H9 (cell line): ENCODE results near the gene PODXL2. TPM values are rescaled to one million over a fixed set of nuclear protein-coding genes. Genes with fewer than 3 reads are reported as not detected.

Experiments
- DNase-seq: peaks from one replicate; pipeline ENCODE4 v3.0.0-alpha.2; 2017
- H2AFZ ChIP-seq: one replicate; pipeline ENCODE4 v1.6.1; 2013; ENCODE audit warnings: mild to moderate bottlenecking, low read length, control low read depth, moderate library complexity
- H2AK5ac ChIP-seq: 2 replicates; pipeline ENCODE4 v1.6.1; 2013; ENCODE audit warnings: low read length, control low read depth, mixed read lengths; ENCODE audit not compliant: insufficient read length
- H2BK120ac ChIP-seq: one replicate; pipeline ENCODE4 v1.6.1; 2013; ENCODE audit warnings: low read depth, mild to moderate bottlenecking, low read length, control low read depth, inconsistent platforms; ENCODE audit not compliant: poor library complexity, severe bottlenecking
- H2BK12ac ChIP-seq: 2 replicates; pipeline ENCODE4 v1.6.1; 2013; ENCODE audit warnings: low read length, control low read depth, mixed read lengths, low read depth; ENCODE audit not compliant: insufficient read length
- H2BK15ac ChIP-seq: 2 replicates; pipeline ENCODE4 v1.6.1; 2013; ENCODE audit warnings: low read depth, low read length, control low read depth
- H2BK20ac ChIP-seq: one replicate; pipeline ENCODE4 v1.6.1; 2013; ENCODE audit warnings: low read depth, mild to moderate bottlenecking, low read length, control low read depth, inconsistent platforms; ENCODE audit not compliant: poor library complexity, severe bottlenecking
- H2BK5ac ChIP-seq: 2 replicates; pipeline ENCODE4 v1.6.1; 2013; ENCODE audit warnings: low read length, control low read depth, mixed read lengths; ENCODE audit not compliant: insufficient read length
- H3K14ac ChIP-seq: 2 replicates; pipeline ENCODE4 v1.6.1; 2013; ENCODE audit warnings: low read length, control low read depth; ENCODE audit not compliant: insufficient read depth
- H3K18ac ChIP-seq: 2 replicates; pipeline ENCODE4 v1.6.1; 2013; ENCODE audit warnings: low read depth, mild to moderate bottlenecking, mixed read lengths, low read length, control low read depth; ENCODE audit not compliant: insufficient read length
- H3K23ac ChIP-seq: 2 replicates; pipeline ENCODE4 v1.6.1; 2013; ENCODE audit warnings: low read length, control low read depth, mixed read lengths, low read depth; ENCODE audit not compliant: insufficient read length
- H3K23me2 ChIP-seq: 2 replicates; pipeline ENCODE4 v1.6.1; 2013; ENCODE audit warnings: low read depth, mild to moderate bottlenecking, mixed read lengths, low read length, control low read depth; ENCODE audit not compliant: insufficient read length, poor library complexity, severe bottlenecking
- H3K27ac ChIP-seq: 2 replicates; pipeline ENCODE4 v1.5.1; 2013; ENCODE audit warnings: low read length, control low read depth, mixed read lengths, low read depth; ENCODE audit not compliant: insufficient read length
- H3K27me3 ChIP-seq: 2 replicates; pipeline ENCODE4 v1.6.1; 2013; ENCODE audit warnings: low read length, control low read depth, inconsistent platforms; ENCODE audit not compliant: insufficient read depth
- H3K4ac ChIP-seq: 2 replicates; pipeline ENCODE4 v1.6.1; 2013; ENCODE audit warnings: low read depth, mild to moderate bottlenecking, control low read depth, inconsistent platforms, low read length, moderate library complexity
- H3K4me1 ChIP-seq: 2 replicates; pipeline ENCODE4 v1.6.1; 2013; ENCODE audit warnings: low read length, control low read depth, inconsistent platforms; ENCODE audit not compliant: insufficient read depth
- H3K4me2 ChIP-seq: 2 replicates; pipeline ENCODE4 v1.6.1; 2013; ENCODE audit warnings: low read length, control low read depth, mixed read lengths; ENCODE audit not compliant: insufficient read length, insufficient read depth
- H3K56ac ChIP-seq: 2 replicates; pipeline ENCODE4 v1.6.1; 2013; ENCODE audit warnings: low read depth, mild to moderate bottlenecking, mixed read lengths, low read length, control low read depth; ENCODE audit not compliant: insufficient read length
- H3K79me1 ChIP-seq: 2 replicates; pipeline ENCODE4 v1.6.1; 2013; ENCODE audit warnings: low read depth, mild to moderate bottlenecking, moderate library complexity, low read length, control low read depth, inconsistent platforms; ENCODE audit not compliant: insufficient read depth, poor library complexity, severe bottlenecking
- H3K79me2 ChIP-seq: 2 replicates; pipeline ENCODE4 v1.6.1; 2013; ENCODE audit warnings: low read length, control low read depth, inconsistent platforms; ENCODE audit not compliant: insufficient read depth
- H3K9ac ChIP-seq: 2 replicates; pipeline ENCODE4 v1.6.1; 2013; ENCODE audit warnings: low read length, control low read depth, mixed read lengths; ENCODE audit not compliant: insufficient read length; ENCODE audit errors: extremely low read depth
- H3K9me3 ChIP-seq: one replicate; pipeline ENCODE4 v1.6.1; 2013; ENCODE audit warnings: low read depth, low read length, inconsistent platforms; ENCODE audit not compliant: control insufficient read depth
- H3T11ph ChIP-seq: one replicate; pipeline ENCODE4 v1.6.1; 2013; ENCODE audit warnings: mild to moderate bottlenecking, low read length, control low read depth, inconsistent platforms
- H4K20me1 ChIP-seq: one replicate; pipeline ENCODE4 v1.6.1; 2013; ENCODE audit not compliant: control insufficient read depth, insufficient read length, insufficient read depth
- H4K5ac ChIP-seq: 2 replicates; pipeline ENCODE4 v1.6.1; 2013; ENCODE audit warnings: low read depth, mild to moderate bottlenecking, mixed read lengths, low read length, control low read depth; ENCODE audit not compliant: insufficient read length
- H4K8ac ChIP-seq: replicated peaks from 2 replicates; pipeline ENCODE4 v1.6.1; 2013; ENCODE audit warnings: low read length, control low read depth, mixed read lengths, low read depth; ENCODE audit not compliant: insufficient read length
- H4K91ac ChIP-seq: 2 replicates; pipeline ENCODE4 v1.6.1; 2013; ENCODE audit warnings: low read depth, mild to moderate bottlenecking, moderate library complexity, mixed read lengths, low read length, control low read depth; ENCODE audit not compliant: insufficient read length
- H3K27ac Mint-ChIP-seq, 3 experiments: 2 replicates in 2 of 3; 3 replicates in 1 of 3; pipeline ENCODE4 v1.8.0; 2020 to 2021; ENCODE audit warnings: mixed read lengths in 3 of 3, mild to moderate bottlenecking in 1 of 3, moderate library complexity in 1 of 3
- H3K27me3 Mint-ChIP-seq: 2 replicates; pipeline ENCODE4 v1.8.0; 2021; ENCODE audit warnings: low read depth, mild to moderate bottlenecking, moderate library complexity, mixed read lengths
- H3K36me3 Mint-ChIP-seq, 3 experiments: 2 replicates in 2 of 3; 3 replicates in 1 of 3; pipeline ENCODE4 v1.8.0; 2020 to 2021; ENCODE audit warnings: low read depth in 3 of 3, mixed read lengths in 3 of 3; ENCODE audit not compliant: insufficient read depth in 1 of 3
- H3K4me1 Mint-ChIP-seq, 2 experiments: 2 replicates each; pipeline ENCODE4 v1.8.0; 2020; ENCODE audit warnings: mixed read lengths in 2 of 2
- H3K4me3 Mint-ChIP-seq, 2 experiments: 2 replicates in 1 of 2; 3 replicates in 1 of 2; pipeline ENCODE4 v1.8.0; 2020 to 2021; ENCODE audit warnings: mild to moderate bottlenecking in 2 of 2, mixed read lengths in 2 of 2, moderate library complexity in 1 of 2
- H3K9me3 Mint-ChIP-seq, 2 experiments: 2 replicates in 1 of 2; 3 replicates in 1 of 2; pipeline ENCODE4 v1.8.0; 2020; ENCODE audit warnings: mild to moderate bottlenecking in 2 of 2, mixed read lengths in 2 of 2, moderate library complexity in 1 of 2
- CTCF ChIP-seq: fragments of 200-600 bp; sonication (generic); conservative IDR thresholded peaks from 3 replicates; pipeline ENCODE4 v1.8.0; 2021; ENCODE audit warnings: antibody characterized with exemption, mild to moderate bottlenecking
- WGBS: extraction: QIAGEN DNeasy Blood & Tissue Kit; methylation state at CpG from one replicate; pipeline ENCODE4 v1.1.7; 2013; ENCODE audit warnings: missing lambda C conversion rate, low lambda C conversion rate, mixed read lengths; ENCODE audit not compliant: insufficient read length; ENCODE audit errors: extremely low coverage; 5-methylcytosine and 5-hydroxymethylcytosine counted together
- total RNA-seq: library from RNA; stranded (reverse); gene quantifications from 2 replicates; pipeline ENCODE4 v1.2.1, GENCODE V29; 2021

Gene PODXL2
- total RNA-seq, 1 experiment from 2014 or later: 24.6 TPM

- Histone ChIP-seq H2AFZ (no peak overlapping the region), H3K23ac (no peak overlapping the region), H3K79me1 (no peaks in the 10 kb centered on the region), H3K9ac (no peak overlapping the region), H3K27ac (no peak overlapping the region), H3K4ac (no peak overlapping the region), H4K8ac (no peak overlapping the region), H3K23me2 (no peaks in the 10 kb centered on the region), H2BK5ac (no peak overlapping the region), H4K20me1 (no peaks in the 10 kb centered on the region), H3K4me2 (no peak overlapping the region), H2BK120ac (no peak overlapping the region), H4K91ac (no peak overlapping the region), H2BK15ac (no peak overlapping the region), H3K27me3 (no peaks in the 10 kb centered on the region), H4K5ac (no peak overlapping the region), H3K56ac (no peak overlapping the region), H3K14ac (no peak overlapping the region), H2BK20ac (no peak overlapping the region), H3K18ac (no peak overlapping the region), H3T11ph (no peak overlapping the region), H2BK12ac (no peak overlapping the region), H3K9me3 (no peaks in the 10 kb centered on the region), H2AK5ac (no peak overlapping the region), H3K4me1 (no peaks in the 10 kb centered on the region), H3K79me2 (no peaks in the 10 kb centered on the region)
- Mint-ChIP-seq H3K4me3 (no peak overlapping the region), H3K27ac (peak overlapping the region in 1 of 3 experiments; percentile 72; a peak in 1 of 7 replicates), H3K4me1 (no peaks in the 10 kb centered on the region), H3K9me3 (no peaks in the 10 kb centered on the region), H3K27me3 (no peaks in the 10 kb centered on the region), H3K36me3 (peaks cover 9 to 21% (median 13%) of the 10 kb centered on the region in 3 experiments)
- no CpG with 5 or more reads among the region's 2 CpGs for WGBS
- no peak for DNase-seq
- TF ChIP-seq CTCF: no peak
These were observed 37.7 kb downstream of the PODXL2 start for GRCh38 chr3:127666676-127667075.
